HepG2 (cell line): Measurements from ENCODE around the gene ACE. TPM values are rescaled to one million over a fixed set of nuclear protein-coding genes. Genes with fewer than 3 reads are reported as not detected.

Experiments used
- ATAC-seq: fragments of 200-7000 bp; cut with Tn5 transposase; 3 replicates; pipeline ENCODE4 v1.9.1; 2020; ENCODE audit warnings: mild to moderate bottlenecking, moderate library complexity
- BruUV-seq: library from RNA; stranded (reverse); fragments of 400-500 nt; replicated peaks from 2 replicates; lab custom pipeline; 2021; lab: Mats Ljungman, UMichigan
- CTCF ChIA-PET: fragments of 300-600 bp; formaldehyde crosslinking; extraction: SDS; loops from one replicate; lab custom pipeline; 2021; ENCODE audit warnings: low total read pairs, inconsistent platforms, low intra/inter-chr PET ratio; lab: Yijun Ruan, JAX
- POLR2A ChIA-PET: fragments of 350-600 bp; sonication (Branson Sonifier 250); formaldehyde crosslinking; loops from one replicate; lab custom pipeline; 2020; ENCODE audit warnings: antibody characterized with exemption, inconsistent platforms; lab: Yijun Ruan, JAX
- DNase-seq: peaks from one replicate; pipeline ENCODE4 v3.0.0-alpha.2; 2015; ENCODE audit warnings: low spot score
- FAIRE-seq: peaks from 3 replicates; lab custom pipeline; 2011; peaks lifted over from hg19 to GRCh38; lab: Jason Lieb, UNC
- H2AFZ ChIP-seq: one replicate; pipeline ENCODE4 v1.6.1; 2011; ENCODE audit warnings: low read length, inconsistent platforms
- H3K27ac ChIP-seq: fragments of 300-600 bp; 3 replicates; pipeline ENCODE4 v1.8.0; 2011; ENCODE audit warnings: mixed run types, mild to moderate bottlenecking, mixed read lengths, low read length, inconsistent platforms; ENCODE audit not compliant: insufficient read depth; ENCODE audit errors: extremely low read length
- H3K27me3 ChIP-seq, 2 experiments: fragments of 200-600 bp in 1 of 2; 2 replicates in 1 of 2; 3 replicates in 1 of 2; pipeline versions ENCODE4 v1.6.0 to v1.8.0; 2011; ENCODE audit warnings: low read length in 2 of 2, mild to moderate bottlenecking in 2 of 2, moderate library complexity in 2 of 2, inconsistent platforms in 1 of 2; ENCODE audit not compliant: insufficient read depth in 2 of 2, control insufficient read depth in 1 of 2
- H3K36me3 ChIP-seq, 2 experiments: fragments of 200-600 bp in 1 of 2; replicated peaks in 1 of 2; 2 replicates in 1 of 2; 3 replicates in 1 of 2; pipeline versions ENCODE4 v1.5.1 to v1.8.0; 2011; ENCODE audit warnings: low read length in 2 of 2, inconsistent platforms in 1 of 2; ENCODE audit not compliant: insufficient read depth in 2 of 2, control insufficient read depth in 1 of 2
- H3K4me1 ChIP-seq: 2 replicates; pipeline ENCODE4 v1.5.1; 2012; ENCODE audit warnings: low read length, inconsistent platforms; ENCODE audit not compliant: insufficient read depth
- H3K4me2 ChIP-seq: 2 replicates; pipeline ENCODE4 v1.6.0; 2011; ENCODE audit warnings: low read depth, low read length, inconsistent platforms
- H3K4me3 ChIP-seq, 3 experiments: fragments of 200-600 bp in 1 of 3; sonication (generic), shearing (Covaris generic) in 1 of 3; replicated peaks in 1 of 3; 2 replicates each; pipeline ENCODE4 v1.5.1; 2011 to 2016; ENCODE audit warnings: low read length in 3 of 3, inconsistent platforms in 2 of 3, low read depth in 2 of 3, mild to moderate bottlenecking in 2 of 3, control low read depth in 1 of 3, mixed read lengths in 1 of 3; ENCODE audit not compliant: insufficient read depth in 1 of 3
- H3K79me2 ChIP-seq: one replicate; pipeline ENCODE4 v1.6.1; 2011; ENCODE audit warnings: low read length, inconsistent platforms; ENCODE audit not compliant: insufficient read depth
- H3K9ac ChIP-seq: 2 replicates; pipeline ENCODE4 v1.6.0; 2011; ENCODE audit warnings: mild to moderate bottlenecking, low read depth, low read length, inconsistent platforms; ENCODE audit not compliant: insufficient read depth
- H3K9me3 ChIP-seq: 2 replicates; pipeline ENCODE4 v1.5.1; 2012; ENCODE audit warnings: mild to moderate bottlenecking, low read length
- H4K20me1 ChIP-seq: 2 replicates; pipeline ENCODE4 v1.6.0; 2011; ENCODE audit warnings: inconsistent platforms, mild to moderate bottlenecking, low read length, moderate library complexity; ENCODE audit not compliant: insufficient read depth
- EEA1 ChIP-seq: sonication (generic); formaldehyde crosslinking; IDR thresholded peaks from 2 replicates; pipeline ENCODE4 v1.5.1; 2020; ENCODE audit warnings: mild to moderate bottlenecking, missing genetic modification reagents, borderline replicate concordance
- GMEB1 ChIP-seq: sonication (generic); formaldehyde crosslinking; IDR thresholded peaks from 2 replicates; pipeline ENCODE4 v1.5.1; 2020; ENCODE audit warnings: missing genetic modification reagents, mild to moderate bottlenecking, borderline replicate concordance
- HMGXB4 ChIP-seq, 2 experiments: sonication (generic) in 1 of 2; formaldehyde crosslinking in 1 of 2; IDR thresholded peaks; 2 replicates each; pipeline versions ENCODE4 v1.4.0 to v1.6.1; 2018 to 2020; ENCODE audit warnings: missing genetic modification reagents in 2 of 2, borderline replicate concordance in 1 of 2, low read depth in 1 of 2, mild to moderate bottlenecking in 1 of 2, missing biosample characterization in 1 of 2
- KDM5B ChIP-seq: sonication (generic); formaldehyde crosslinking; IDR thresholded peaks from 2 replicates; pipeline ENCODE4 v1.4.0; 2020; ENCODE audit warnings: missing genetic modification reagents, mild to moderate bottlenecking, borderline replicate concordance
- SP2 ChIP-seq: sonication (generic); formaldehyde crosslinking; IDR thresholded peaks from 2 replicates; pipeline ENCODE4 v1.5.1; 2020; ENCODE audit warnings: mild to moderate bottlenecking, missing genetic modification reagents
- SRSF9 ChIP-seq: fragments of 200-400 bp; formaldehyde crosslinking; IDR thresholded peaks from 2 replicates; pipeline ENCODE4 v1.6.1; 2018; ENCODE audit warnings: borderline replicate concordance, mild to moderate bottlenecking, low read depth, low read length; ENCODE audit not compliant: insufficient read depth, poor library complexity, severe bottlenecking
- TBX2 ChIP-seq: sonication (generic); formaldehyde crosslinking; IDR thresholded peaks from 2 replicates; pipeline ENCODE4 v1.5.0; 2020; ENCODE audit warnings: missing genetic modification reagents, mild to moderate bottlenecking, borderline replicate concordance
- WIZ ChIP-seq: sonication (generic); formaldehyde crosslinking; IDR thresholded peaks from 2 replicates; pipeline ENCODE4 v1.5.1; 2020; ENCODE audit warnings: mild to moderate bottlenecking, missing genetic modification reagents
- ZNF598 ChIP-seq: sonication (generic); formaldehyde crosslinking; IDR thresholded peaks from 2 replicates; pipeline ENCODE4 v1.5.1; 2020; ENCODE audit warnings: mild to moderate bottlenecking, missing genetic modification reagents, borderline replicate concordance
- ZNF703 ChIP-seq: sonication (generic); formaldehyde crosslinking; IDR thresholded peaks from 2 replicates; pipeline ENCODE4 v1.5.1; 2020; ENCODE audit warnings: missing genetic modification reagents, mild to moderate bottlenecking, moderate library complexity, borderline replicate concordance
- ZNF776 ChIP-seq: sonication (generic); formaldehyde crosslinking; IDR thresholded peaks from 2 replicates; pipeline ENCODE4 v1.4.0; 2020; ENCODE audit warnings: mild to moderate bottlenecking, missing genetic modification reagents
- ZNF883 ChIP-seq: sonication (generic); formaldehyde crosslinking; IDR thresholded peaks from 2 replicates; pipeline ENCODE4 v1.5.1; 2020; ENCODE audit warnings: mild to moderate bottlenecking, missing genetic modification reagents; ENCODE audit errors: not compliant biosample characterization
- WGBS: methylation state at CpG from one replicate; pipeline ENCODE4 v1.1.6; 2017; ENCODE audit warnings: low lambda C conversion rate; 5-methylcytosine and 5-hydroxymethylcytosine counted together
- in situ Hi-C: cut with HindIII; loops from 2 replicates; pipeline ENCODE4 v1.10.0; 2017; ENCODE audit warnings: low pct_unique_long_range_greater_than_20kb; ENCODE audit not compliant: extremely low pct_ligation_motif_present
- intact Hi-C: fragments of 100-400 bp; cut with micrococcal nuclease; formaldehyde crosslinking; loops from one replicate; pipeline ENCODE4 v1.10.0; 2022; ENCODE audit not compliant: unreplicated experiment
- polyA plus RNA-seq, 8 experiments: library from polyadenylated mRNA; depleted of rRNA in 3 of 8; stranded (reverse) in 7 of 8; unstranded in 1 of 8; fragments of >200 nt; fragmentation: Illumina TruSeq in 4 of 8; extraction: Trizol in 4 of 8; gene quantifications; 2 replicates each; pipeline versions ENCODE4 v1.2.1 to v1.2.3, GENCODE V29; 2011 to 2016; ENCODE audit warnings: low read depth in 4 of 8, missing spikeins in 1 of 8, mixed read lengths in 1 of 8; ENCODE audit not compliant: insufficient read depth in 1 of 8
- total RNA-seq, 5 experiments: library from RNA; depleted of rRNA; stranded (reverse); fragments of >200 nt; fragmentation: Illumina TruSeq; extraction: Trizol; gene quantifications; 2 replicates each; pipeline ENCODE4 v1.2.3, GENCODE V29; 2016; ENCODE audit warnings: low read depth in 1 of 5
- TF ChIP-seq, protein P1 (sequence below): sonication (generic); formaldehyde crosslinking; IDR thresholded peaks from 2 replicates; pipeline ENCODE4 v1.5.1; 2020; ENCODE audit warnings: mild to moderate bottlenecking, missing genetic modification reagents, moderate library complexity

The ACE gene
- total and polyA plus RNA-seq, 2 of the 13 experiments (the other 11 are each of a cell fraction or from before 2014, with no cell fraction given): 0.08 to 0.13 TPM

- Histone ChIP-seq H3K4me3 (peak overlapping the region in 1 of 3 experiments; percentile 32; a peak in 1 of 6 replicates), H3K27me3 (peaks cover 8 to 53% of the 10 kb centered on the region in 2 experiments; a peak in 4 of 5 replicates), H3K79me2 (no peaks in the 10 kb centered on the region), H3K36me3 (no peaks in the 10 kb centered on the region), H3K4me2 (peak overlapping the region; percentile 74), H4K20me1 (no peaks in the 10 kb centered on the region; the same call in 1 of the 2 replicates), H3K9ac (peak overlapping the region; percentile 8; the same call in 1 of the 2 replicates), H3K9me3 (no peaks in the 10 kb centered on the region), H3K4me1 (peaks cover 86% of the 10 kb centered on the region), H2AFZ (no peak overlapping the region), H3K27ac (peak overlapping the region; percentile 71)
- POLR2A ChIA-PET: interaction anchor here (1.1 to 1.4 kb wide), 3 partner anchors 11 to 103 kb away, joined by 3 to 18 read pairs (median 4); partner anchors contain the start of genes MAP3K3 and TACO1
- CTCF ChIA-PET: no interaction called here
- WGBS: 100% methylated on average over 1 of the region's 1 CpG
- intact Hi-C loops: no loop called here
- in situ Hi-C loops: no loop called here
- DNase-seq (no peak), FAIRE-seq (no peak), ATAC-seq (no peak)
- no TSS peak for BruUV-seq
- TF ChIP-seq ZNF776 (CRISPR knock-in tag) (peak; percentile 25; the same call in 1 of the 2 replicates), KDM5B (CRISPR knock-in tag) (peak; percentile 57; the same call in 1 of the 2 replicates), ZNF598 (CRISPR knock-in tag) (peak; percentile 87; the same call in 1 of the 2 replicates), ZNF883 (CRISPR knock-in tag) (peak; percentile 58), TBX2 (CRISPR knock-in tag) (0 out of 2 replicates have a peak, but pooled peaks have one; percentile 10), WIZ (CRISPR knock-in tag) (0 out of 2 replicates have a peak, but pooled peaks have one; percentile 13), ZNF703 (0 out of 2 replicates have a peak, but pooled peaks have one; percentile 53), HMGXB4 (CRISPR knock-in tag; IDR thresholded peaks at IDR 0.05; ENCODE audit: borderline replicate concordance in 1 of 2, low read depth in 1 of 2) (0 out of 4 replicates have a peak, but pooled peaks of 1 of the 2 experiments have one; percentile 5), SRSF9 (no peak), EEA1 (CRISPR knock-in tag) (peak; percentile 68; the same call in 1 of the 2 replicates), SP2 (CRISPR knock-in tag) (0 out of 2 replicates have a peak, but pooled peaks have one; percentile 13), GMEB1 (CRISPR knock-in tag) (peak; percentile 12; the same call in 1 of the 2 replicates)
- TF ChIP-seq, protein P1, sequence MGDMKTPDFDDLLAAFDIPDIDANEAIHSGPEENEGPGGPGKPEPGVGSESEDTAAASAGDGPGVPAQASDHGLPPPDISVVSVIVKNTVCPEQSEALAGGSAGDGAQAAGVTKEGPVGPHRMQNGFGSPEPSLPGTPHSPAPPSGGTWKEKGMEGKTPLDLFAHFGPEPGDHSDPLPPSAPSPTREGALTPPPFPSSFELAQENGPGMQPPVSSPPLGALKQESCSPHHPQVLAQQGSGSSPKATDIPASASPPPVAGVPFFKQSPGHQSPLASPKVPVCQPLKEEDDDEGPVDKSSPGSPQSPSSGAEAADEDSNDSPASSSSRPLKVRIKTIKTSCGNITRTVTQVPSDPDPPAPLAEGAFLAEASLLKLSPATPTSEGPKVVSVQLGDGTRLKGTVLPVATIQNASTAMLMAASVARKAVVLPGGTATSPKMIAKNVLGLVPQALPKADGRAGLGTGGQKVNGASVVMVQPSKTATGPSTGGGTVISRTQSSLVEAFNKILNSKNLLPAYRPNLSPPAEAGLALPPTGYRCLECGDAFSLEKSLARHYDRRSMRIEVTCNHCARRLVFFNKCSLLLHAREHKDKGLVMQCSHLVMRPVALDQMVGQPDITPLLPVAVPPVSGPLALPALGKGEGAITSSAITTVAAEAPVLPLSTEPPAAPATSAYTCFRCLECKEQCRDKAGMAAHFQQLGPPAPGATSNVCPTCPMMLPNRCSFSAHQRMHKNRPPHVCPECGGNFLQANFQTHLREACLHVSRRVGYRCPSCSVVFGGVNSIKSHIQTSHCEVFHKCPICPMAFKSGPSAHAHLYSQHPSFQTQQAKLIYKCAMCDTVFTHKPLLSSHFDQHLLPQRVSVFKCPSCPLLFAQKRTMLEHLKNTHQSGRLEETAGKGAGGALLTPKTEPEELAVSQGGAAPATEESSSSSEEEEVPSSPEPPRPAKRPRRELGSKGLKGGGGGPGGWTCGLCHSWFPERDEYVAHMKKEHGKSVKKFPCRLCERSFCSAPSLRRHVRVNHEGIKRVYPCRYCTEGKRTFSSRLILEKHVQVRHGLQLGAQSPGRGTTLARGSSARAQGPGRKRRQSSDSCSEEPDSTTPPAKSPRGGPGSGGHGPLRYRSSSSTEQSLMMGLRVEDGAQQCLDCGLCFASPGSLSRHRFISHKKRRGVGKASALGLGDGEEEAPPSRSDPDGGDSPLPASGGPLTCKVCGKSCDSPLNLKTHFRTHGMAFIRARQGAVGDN (CRISPR knock-in tag): peak; percentile 14; the same call in 1 of the 2 replicates
Measured at GRCh38 chr17:63519116-63519881, 42.4 kb downstream of the ACE start.
